SK-N-MC (cell line): Measurements from ENCODE around the gene CEP131.
A peak's percentile ranks its signal among the peaks of the same experiment; 100 is the strongest.

Source experiments
- DNase-seq: peaks from one replicate; pipeline ENCODE4 v3.0.0-alpha.2; 2011; ENCODE audit warnings: low read depth, low spot score
- H3K27ac ChIP-seq: fragments of 200-600 bp; sonication (generic); 2 replicates; pipeline ENCODE4 v1.5.1; 2016; ENCODE audit warnings: mixed run types
- H3K36me3 ChIP-seq: fragments of 200-600 bp; sonication (generic); 2 replicates; pipeline ENCODE4 v1.6.1; 2017; ENCODE audit warnings: antibody characterized with exemption, low read length, mixed read lengths; ENCODE audit not compliant: insufficient read depth
- H3K4me3 ChIP-seq: fragments of 200-600 bp; sonication (generic); 2 replicates; pipeline ENCODE4 v1.5.1; 2016
- H3K9ac ChIP-seq: fragments of 200-600 bp; sonication (generic); 2 replicates; pipeline ENCODE4 v1.8.0; 2017; ENCODE audit warnings: mixed run types, mixed read lengths; ENCODE audit not compliant: insufficient read length
- H3K9me3 ChIP-seq: fragments of 200-600 bp; sonication (generic); 2 replicates; pipeline ENCODE4 v1.6.1; 2017; ENCODE audit warnings: low read depth, mild to moderate bottlenecking, antibody characterized with exemption, low read length, moderate library complexity, mixed read lengths
- EZH2 ChIP-seq: fragments of 200-600 bp; sonication (generic); IDR thresholded peaks from one replicate; pipeline ENCODE4 v1.6.1; 2017; ENCODE audit warnings: antibody characterized with exemption
- FOXP2 ChIP-seq: optimal IDR thresholded peaks from 2 replicates; pipeline ENCODE3; 2011; ENCODE audit warnings: mild to moderate bottlenecking, moderate library complexity; ENCODE audit not compliant: insufficient read depth; ENCODE audit errors: extremely low read length, control extremely low read depth
- POLR2AphosphoS5 ChIP-seq: IDR thresholded peaks from 2 replicates; pipeline ENCODE4 v1.6.1; 2012; ENCODE audit warnings: mild to moderate bottlenecking, low read depth, low read length, borderline replicate concordance

The CEP131 gene

DNA sequence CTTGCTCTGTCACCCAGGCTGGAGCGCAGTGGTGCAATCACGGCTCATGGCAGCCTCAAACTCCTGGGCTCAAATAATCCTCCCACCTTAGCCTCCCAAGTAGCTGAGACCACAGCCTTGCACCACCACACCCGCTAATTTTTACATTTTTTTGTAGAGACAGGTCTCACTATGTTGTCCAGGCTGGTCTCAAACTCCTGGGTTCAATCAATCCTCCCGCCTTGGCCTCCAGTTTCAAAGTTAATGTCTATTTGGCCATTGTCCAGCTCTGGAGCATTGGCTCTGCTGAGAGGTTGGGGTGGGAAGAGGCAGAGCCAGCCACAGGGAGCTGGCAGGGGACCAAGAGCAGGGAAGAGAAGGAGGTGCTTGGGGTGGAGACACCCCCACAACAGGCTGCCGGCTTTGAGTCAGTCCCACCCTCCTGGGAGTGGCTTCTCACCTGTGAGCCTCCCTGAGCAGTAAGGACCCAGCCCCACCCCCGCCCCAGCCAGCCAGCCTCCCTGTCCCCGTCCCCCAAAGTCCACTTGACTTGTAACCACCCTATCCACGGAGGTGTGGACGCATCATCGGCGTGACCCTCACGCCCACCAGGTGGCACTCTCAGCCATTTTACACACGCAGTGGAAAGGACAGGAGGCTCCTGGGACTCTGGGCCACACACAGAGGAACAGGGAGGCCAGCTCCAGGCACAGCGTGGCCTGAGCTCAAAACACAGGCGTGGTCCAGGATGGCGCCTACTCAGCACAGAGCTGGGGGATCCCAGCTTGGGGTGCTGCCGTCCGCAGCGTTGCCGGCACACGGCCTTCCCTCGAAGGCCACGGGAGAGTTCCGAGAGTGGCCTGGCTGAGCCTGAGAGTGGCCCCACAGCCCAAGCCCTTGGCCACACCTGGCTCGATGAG, 80.2 kb downstream of the CEP131 start:
- H3K4me3 ChIP-seq: no peak overlapping the region
- peak; percentile 20 for DNase-seq
- no peak overlapping the region for H3K9ac ChIP-seq
- TF ChIP-seq POLR2AphosphoS5: no peak
- TF ChIP-seq FOXP2: peak; percentile 48
- no peaks in the 10 kb centered on the region for H3K36me3 ChIP-seq
- H3K9me3 ChIP-seq: no peaks in the 10 kb centered on the region
- H3K27ac ChIP-seq: no peak overlapping the region

DNA sequence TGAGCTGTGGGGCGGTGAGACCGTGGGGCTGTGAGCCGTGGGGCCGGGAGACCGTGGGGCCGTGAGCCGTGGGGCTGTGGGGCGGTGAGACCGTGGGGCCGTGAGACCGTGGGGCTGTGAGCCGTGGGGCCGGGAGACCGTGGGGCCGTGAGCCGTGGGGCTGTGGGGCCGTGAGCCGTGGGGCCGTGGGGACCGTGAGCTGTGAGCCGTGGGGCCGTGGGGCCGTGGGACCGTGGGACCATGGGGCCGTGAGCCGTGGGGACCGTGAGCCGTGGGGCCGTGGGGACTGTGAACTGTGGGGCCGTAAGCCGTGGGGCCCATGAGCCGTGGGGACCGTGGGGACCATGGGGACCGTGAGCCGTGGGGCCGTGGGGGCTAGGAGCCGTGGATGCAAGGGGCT, 82.1 kb downstream of the CEP131 start:
- Histone ChIP-seq H3K4me3 (no peak overlapping the region), H3K36me3 (no peaks in the 10 kb centered on the region), H3K9ac (no peak overlapping the region), H3K27ac (no peak overlapping the region), H3K9me3 (no peaks in the 10 kb centered on the region)
- no peak for DNase-seq
- TF ChIP-seq POLR2AphosphoS5 (no peak), FOXP2 (no peak)

GRCh38 chr17:81140018-81140417, 82.7 kb downstream of the CEP131 start:
- Histone ChIP-seq H3K36me3 (no peaks in the 10 kb centered on the region), H3K9me3 (no peaks in the 10 kb centered on the region), H3K27ac (no peak overlapping the region), H3K4me3 (no peak overlapping the region), H3K9ac (no peak overlapping the region)
- no peak for DNase-seq
- TF ChIP-seq EZH2 (no peak), FOXP2 (no peak), POLR2AphosphoS5 (no peak)
